ENCODE results near the gene UTP20.

DNA sequence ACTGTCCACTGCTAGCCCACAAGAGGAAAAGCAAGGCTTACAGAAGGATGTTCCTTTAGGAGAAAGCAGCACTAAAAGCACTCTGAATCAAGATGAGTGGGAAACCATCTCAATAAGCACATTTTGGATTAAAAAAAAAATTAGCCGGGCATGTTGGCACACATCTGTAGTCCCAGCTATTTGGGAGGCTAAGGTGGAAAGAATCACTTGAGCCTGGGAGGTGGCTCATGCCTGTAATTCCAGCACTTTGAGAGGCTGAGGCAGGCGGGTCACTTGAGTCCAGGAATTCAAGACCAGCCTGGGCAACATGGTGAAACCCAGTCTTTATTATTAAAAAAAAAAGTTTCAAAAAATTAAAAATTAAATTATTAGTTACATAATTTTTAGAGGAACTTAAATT, 144.7 kb downstream of the UTP20 start:
- TF ChIP-seq, protein P1, sequence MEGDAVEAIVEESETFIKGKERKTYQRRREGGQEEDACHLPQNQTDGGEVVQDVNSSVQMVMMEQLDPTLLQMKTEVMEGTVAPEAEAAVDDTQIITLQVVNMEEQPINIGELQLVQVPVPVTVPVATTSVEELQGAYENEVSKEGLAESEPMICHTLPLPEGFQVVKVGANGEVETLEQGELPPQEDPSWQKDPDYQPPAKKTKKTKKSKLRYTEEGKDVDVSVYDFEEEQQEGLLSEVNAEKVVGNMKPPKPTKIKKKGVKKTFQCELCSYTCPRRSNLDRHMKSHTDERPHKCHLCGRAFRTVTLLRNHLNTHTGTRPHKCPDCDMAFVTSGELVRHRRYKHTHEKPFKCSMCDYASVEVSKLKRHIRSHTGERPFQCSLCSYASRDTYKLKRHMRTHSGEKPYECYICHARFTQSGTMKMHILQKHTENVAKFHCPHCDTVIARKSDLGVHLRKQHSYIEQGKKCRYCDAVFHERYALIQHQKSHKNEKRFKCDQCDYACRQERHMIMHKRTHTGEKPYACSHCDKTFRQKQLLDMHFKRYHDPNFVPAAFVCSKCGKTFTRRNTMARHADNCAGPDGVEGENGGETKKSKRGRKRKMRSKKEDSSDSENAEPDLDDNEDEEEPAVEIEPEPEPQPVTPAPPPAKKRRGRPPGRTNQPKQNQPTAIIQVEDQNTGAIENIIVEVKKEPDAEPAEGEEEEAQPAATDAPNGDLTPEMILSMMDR (IDR thresholded peaks at IDR 0.05; ENCODE audit: extremely low read depth in 1 of 2, insufficient read depth in 1 of 2, low read depth in 1 of 2, low read length in 2 of 2) = no peak
- TF ChIP-seq JUN (IDR thresholded peaks at IDR 0.05; ENCODE audit: borderline replicate concordance, insufficient read depth, insufficient read length, low read depth) (no peak), EZH2 (IDR thresholded peaks at IDR 0.05; ENCODE audit: borderline replicate concordance, low read depth, low read length, severe bottlenecking) (no peak)

Data from endothelial cell of umbilical vein (primary cell).